Breast epithelium (tissue), 4 donors: ENCODE results near the gene KCNN3. TPM values are rescaled to one million over a fixed set of nuclear protein-coding genes. Genes with fewer than 3 reads are reported as not detected.
"Not testable (repeated sequence)": the region's sequence is repeated elsewhere in the genome, so short reads cannot be mapped to it uniquely, and the experiment has no call there.

ENCODE experiments used
- DNase-seq, 2 donors: peaks; one replicate each; pipeline ENCODE4 v3.0.0-alpha.2; 2019; ENCODE audit warnings: low spot score in 2 of 2
- H3K27ac ChIP-seq, 2 donors: fragments of 200-600 bp; sonication (generic) in 1 of 2; one replicate each; pipeline ENCODE4 v1.5.1; 2016 to 2019; ENCODE audit warnings: mild to moderate bottlenecking in 1 of 2
- H3K27me3 ChIP-seq, 2 donors: fragments of 200-600 bp; sonication (generic) in 1 of 2; one replicate each; pipeline versions ENCODE4 v1.5.1 to v1.6.0; 2017 to 2019; ENCODE audit warnings: control low read depth in 1 of 2, mild to moderate bottlenecking in 1 of 2
- H3K36me3 ChIP-seq: fragments of 200-600 bp; one replicate; pipeline ENCODE4 v1.5.1; 2019
- H3K4me1 ChIP-seq, 2 donors: fragments of 200-600 bp; sonication (generic); one replicate each; pipeline ENCODE4 v1.5.1; 2016 to 2019; ENCODE audit warnings: control low read depth in 1 of 2
- H3K4me3 ChIP-seq, 3 donors: fragments of 200-600 bp; sonication (generic); 1 replicate in 2 of 3; 2 replicates in 1 of 3; pipeline ENCODE4 v1.5.1; 2016 to 2019; ENCODE audit warnings: mild to moderate bottlenecking in 3 of 3, moderate library complexity in 2 of 3
- H3K9me3 ChIP-seq, 2 donors: fragments of 200-600 bp; sonication (generic) in 1 of 2; one replicate each; pipeline ENCODE4 v1.5.1; 2016 to 2019; ENCODE audit warnings: control low read depth in 1 of 2
- POLR2A ChIP-seq: fragments of 450-650 bp; IDR thresholded peaks from one replicate; pipeline ENCODE4 v1.6.1; 2016; ENCODE audit warnings: antibody characterized with exemption, mild to moderate bottlenecking, moderate library complexity
- POLR2AphosphoS5 ChIP-seq, 3 donors: sonication (generic); formaldehyde crosslinking; IDR thresholded peaks; one replicate each; pipeline ENCODE4 v1.6.1; 2017; ENCODE audit warnings: antibody characterized with exemption in 3 of 3
- intact Hi-C: fragments of 100-400 bp; cut with DNase I; formaldehyde crosslinking; loops from one replicate; pipeline ENCODE4 v1.15.1; 2023; ENCODE audit warnings: low total_unique reads
- total RNA-seq, 3 donors: library from RNA; depleted of rRNA; stranded (reverse); fragments of >200 nt; gene quantifications; one replicate each; pipeline ENCODE4 v1.1.0, GENCODE V29; 2016
- TF ChIP-seq, protein P1 (sequence below), 3 donors: fragments of 450-650 bp; IDR thresholded peaks; one replicate each; pipeline ENCODE4 v1.5.1; 2016 to 2017; ENCODE audit warnings: antibody characterized with exemption in 3 of 3, mild to moderate bottlenecking in 3 of 3, moderate library complexity in 3 of 3

KCNN3 gene
- total RNA-seq, 3 donors from 2014 or later, result 0.96 to 1.6 (median 1.0) TPM

DNA sequence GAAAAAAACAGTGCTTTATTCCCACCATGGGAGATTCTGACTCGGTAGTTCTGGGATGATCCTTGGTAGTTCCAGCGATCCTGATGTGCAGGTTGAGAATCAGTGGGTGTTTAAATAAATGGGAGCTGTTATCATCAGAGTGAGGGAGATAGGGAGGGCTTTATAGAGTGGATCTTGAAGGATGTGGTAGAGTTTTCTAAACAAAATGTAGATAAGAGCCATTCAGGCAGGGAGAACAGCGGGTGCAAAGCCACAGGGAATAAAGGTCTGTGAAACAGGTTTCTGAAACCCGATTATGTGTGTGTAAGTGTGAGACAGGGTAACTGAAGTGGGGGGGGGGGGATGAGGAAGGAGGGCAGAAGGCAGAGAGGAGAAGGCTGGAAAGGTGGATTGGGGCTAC, 186.3 kb downstream of the KCNN3 start:
- H3K27me3 ChIP-seq, result no peaks in the 10 kb centered on the region
- H3K4me1 ChIP-seq, result no peaks in the 10 kb centered on the region
- no peaks in the 10 kb centered on the region for H3K36me3 ChIP-seq
- intact Hi-C loops, result loop anchor here (5.0 kb wide), 1 partner anchor 197 kb away; no protein-coding TSS in a partner anchor
- no peak overlapping the region for H3K27ac ChIP-seq
- no peak for DNase-seq
- H3K4me3 ChIP-seq, result no peak overlapping the region
- TF ChIP-seq POLR2A, result no peak
- TF ChIP-seq, protein P1, sequence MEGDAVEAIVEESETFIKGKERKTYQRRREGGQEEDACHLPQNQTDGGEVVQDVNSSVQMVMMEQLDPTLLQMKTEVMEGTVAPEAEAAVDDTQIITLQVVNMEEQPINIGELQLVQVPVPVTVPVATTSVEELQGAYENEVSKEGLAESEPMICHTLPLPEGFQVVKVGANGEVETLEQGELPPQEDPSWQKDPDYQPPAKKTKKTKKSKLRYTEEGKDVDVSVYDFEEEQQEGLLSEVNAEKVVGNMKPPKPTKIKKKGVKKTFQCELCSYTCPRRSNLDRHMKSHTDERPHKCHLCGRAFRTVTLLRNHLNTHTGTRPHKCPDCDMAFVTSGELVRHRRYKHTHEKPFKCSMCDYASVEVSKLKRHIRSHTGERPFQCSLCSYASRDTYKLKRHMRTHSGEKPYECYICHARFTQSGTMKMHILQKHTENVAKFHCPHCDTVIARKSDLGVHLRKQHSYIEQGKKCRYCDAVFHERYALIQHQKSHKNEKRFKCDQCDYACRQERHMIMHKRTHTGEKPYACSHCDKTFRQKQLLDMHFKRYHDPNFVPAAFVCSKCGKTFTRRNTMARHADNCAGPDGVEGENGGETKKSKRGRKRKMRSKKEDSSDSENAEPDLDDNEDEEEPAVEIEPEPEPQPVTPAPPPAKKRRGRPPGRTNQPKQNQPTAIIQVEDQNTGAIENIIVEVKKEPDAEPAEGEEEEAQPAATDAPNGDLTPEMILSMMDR (IDR thresholded peaks at IDR 0.05), result no peak
- TF ChIP-seq POLR2AphosphoS5 (IDR thresholded peaks at IDR 0.05), result no peak
- no peaks in the 10 kb centered on the region for H3K9me3 ChIP-seq

DNA sequence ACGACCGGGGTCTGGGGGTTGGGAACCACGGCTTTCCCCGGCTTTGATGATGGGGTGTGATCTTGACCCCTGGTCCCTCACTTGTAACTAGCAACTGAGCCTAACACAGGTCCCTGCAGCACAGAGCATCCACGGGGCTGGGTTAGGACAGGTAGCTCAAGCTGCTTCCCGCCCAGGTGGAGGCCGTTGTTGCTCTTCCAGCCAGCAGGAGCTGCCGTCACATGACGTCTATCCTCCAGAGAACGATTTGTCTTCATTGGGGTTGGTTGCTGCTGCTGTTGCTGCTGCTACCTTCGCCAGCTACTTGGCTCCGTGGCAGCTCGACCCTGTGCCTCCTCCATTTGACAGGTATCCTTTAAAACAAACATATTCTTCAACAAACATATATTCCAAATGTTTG, 187.8 kb downstream of the KCNN3 start:
- Histone ChIP-seq H3K4me1 (no peaks in the 10 kb centered on the region), H3K36me3 (no peaks in the 10 kb centered on the region), H3K9me3 (no peaks in the 10 kb centered on the region), H3K27ac (no peak overlapping the region), H3K27me3 (no peaks in the 10 kb centered on the region), H3K4me3 (no peak overlapping the region)
- intact Hi-C loops, result loop anchor here (5.0 kb wide), 1 partner anchor 195 kb away; no protein-coding TSS in a partner anchor
- DNase-seq, result no peak
- TF ChIP-seq POLR2AphosphoS5 (IDR thresholded peaks at IDR 0.05), result no peak
- no peak for TF ChIP-seq POLR2A
- TF ChIP-seq, protein P1 (IDR thresholded peaks at IDR 0.05), result no peak

DNA sequence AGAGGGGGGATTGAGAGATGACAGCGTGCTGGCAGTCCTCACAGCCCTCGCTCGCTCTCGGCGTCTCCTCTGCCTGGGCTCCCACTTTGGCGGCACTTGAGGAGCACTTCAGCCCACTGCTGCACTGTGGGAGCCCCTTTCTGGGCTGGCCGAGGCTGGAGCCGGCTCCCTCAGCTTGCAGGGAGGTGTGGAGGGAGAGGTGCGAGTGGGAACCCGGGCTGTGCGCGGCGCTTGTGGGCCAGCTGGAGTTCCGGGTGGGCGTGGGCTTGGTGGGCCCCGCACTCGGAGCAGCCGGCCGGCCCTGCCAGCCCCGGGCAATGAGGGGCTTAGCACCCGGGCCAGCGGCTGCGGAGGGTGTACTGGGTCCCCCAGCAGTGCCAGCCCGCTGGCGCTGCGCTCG, 192.2 kb downstream of the KCNN3 start:
- H3K27me3 ChIP-seq, H3K4me3 ChIP-seq, DNase-seq, H3K36me3 ChIP-seq, H3K9me3 ChIP-seq, H3K4me1 ChIP-seq, intact Hi-C loops, H3K27ac ChIP-seq: not testable (repeated sequence)

DNA sequence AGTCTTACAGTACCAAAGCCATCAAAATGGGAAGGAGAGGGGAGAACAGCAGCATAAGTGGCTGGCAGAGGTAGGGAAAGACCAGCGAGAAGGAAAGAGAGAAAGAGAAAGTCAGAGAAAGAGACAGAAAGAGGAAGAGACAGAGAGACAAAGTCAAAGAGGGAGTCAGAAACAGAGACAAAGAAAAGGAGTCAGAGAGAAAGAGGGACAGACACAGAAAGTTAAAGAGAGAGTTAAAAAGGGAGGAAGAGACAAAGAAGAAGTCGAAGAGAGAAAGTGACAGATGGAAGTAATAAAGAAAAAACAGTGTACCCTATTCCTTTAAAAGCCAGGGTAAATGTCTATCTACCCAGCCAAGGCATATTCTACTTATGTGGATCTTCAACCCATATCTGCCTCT, 193.2 kb downstream of the KCNN3 start:
- H3K27me3 ChIP-seq, DNase-seq, H3K9me3 ChIP-seq, H3K4me3 ChIP-seq, H3K36me3 ChIP-seq, H3K27ac ChIP-seq, intact Hi-C loops, H3K4me1 ChIP-seq: not testable (repeated sequence)

DNA sequence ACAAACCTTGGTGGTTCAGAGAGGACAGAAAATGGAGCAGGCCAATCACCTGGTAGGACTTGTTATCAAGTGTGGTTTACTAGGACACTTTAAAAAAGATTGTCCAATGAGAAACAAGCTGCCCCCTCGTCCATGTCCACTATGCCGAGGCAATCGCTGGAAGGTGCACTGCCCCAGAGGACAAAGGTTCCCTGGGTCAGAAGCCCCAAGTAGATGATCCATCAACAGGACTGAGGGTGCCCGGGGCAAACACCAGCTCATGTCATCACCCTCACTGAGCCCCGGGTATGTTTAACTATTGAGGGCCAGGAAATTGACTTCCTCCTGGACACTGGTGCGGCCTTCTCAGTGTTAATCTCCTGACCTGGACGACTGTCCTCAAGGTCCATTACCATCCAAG, 195.6 kb downstream of the KCNN3 start:
- H3K27ac ChIP-seq, DNase-seq, H3K9me3 ChIP-seq, H3K4me3 ChIP-seq, intact Hi-C loops, H3K27me3 ChIP-seq, H3K36me3 ChIP-seq, H3K4me1 ChIP-seq: not testable (repeated sequence)

DNA sequence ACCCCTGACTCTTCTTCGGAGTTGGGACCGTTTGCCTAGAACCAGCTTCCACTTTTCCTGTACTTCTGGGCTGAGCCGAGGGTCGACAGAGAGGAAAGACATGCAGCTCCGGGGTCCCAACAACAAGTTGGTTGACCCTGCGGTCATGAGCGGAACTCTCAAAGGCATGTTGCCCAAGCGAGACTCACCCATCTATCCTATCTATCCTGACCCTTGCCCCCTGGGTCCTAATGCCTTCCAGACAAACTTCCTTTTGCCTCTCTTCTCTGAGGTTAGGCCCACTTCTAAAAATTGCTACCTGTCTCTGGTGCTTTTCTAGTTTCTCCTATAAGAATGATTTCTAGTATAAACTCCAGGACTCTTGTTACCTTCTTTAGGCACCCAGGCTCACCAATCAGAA, 197.8 kb downstream of the KCNN3 start:
- H3K36me3 ChIP-seq, H3K9me3 ChIP-seq, H3K27me3 ChIP-seq, H3K27ac ChIP-seq, intact Hi-C loops, H3K4me1 ChIP-seq, H3K4me3 ChIP-seq, DNase-seq: not testable (repeated sequence)

DNA sequence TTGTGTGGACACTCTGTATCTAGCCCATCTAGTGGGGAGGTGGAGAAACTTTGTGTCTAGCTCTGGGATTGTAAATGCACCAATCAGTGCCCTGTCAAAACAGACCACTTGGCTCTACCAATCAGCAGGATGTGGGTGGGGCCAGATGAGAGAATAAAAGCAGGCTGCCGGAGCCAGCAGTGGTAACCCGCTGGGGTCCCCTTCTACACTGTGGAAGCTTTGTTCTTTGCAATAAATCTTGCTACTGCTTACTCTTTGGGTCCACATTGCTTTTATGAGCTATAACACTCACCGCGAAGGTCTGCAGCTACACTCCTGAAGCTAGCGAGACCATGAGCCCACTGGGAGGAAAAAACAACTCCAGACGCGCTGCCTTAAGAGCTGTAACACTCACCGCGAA, 198.7 kb downstream of the KCNN3 start:
- H3K4me1 ChIP-seq, H3K36me3 ChIP-seq, H3K27ac ChIP-seq, H3K9me3 ChIP-seq, intact Hi-C loops, H3K27me3 ChIP-seq, H3K4me3 ChIP-seq, DNase-seq: not testable (repeated sequence)

DNA sequence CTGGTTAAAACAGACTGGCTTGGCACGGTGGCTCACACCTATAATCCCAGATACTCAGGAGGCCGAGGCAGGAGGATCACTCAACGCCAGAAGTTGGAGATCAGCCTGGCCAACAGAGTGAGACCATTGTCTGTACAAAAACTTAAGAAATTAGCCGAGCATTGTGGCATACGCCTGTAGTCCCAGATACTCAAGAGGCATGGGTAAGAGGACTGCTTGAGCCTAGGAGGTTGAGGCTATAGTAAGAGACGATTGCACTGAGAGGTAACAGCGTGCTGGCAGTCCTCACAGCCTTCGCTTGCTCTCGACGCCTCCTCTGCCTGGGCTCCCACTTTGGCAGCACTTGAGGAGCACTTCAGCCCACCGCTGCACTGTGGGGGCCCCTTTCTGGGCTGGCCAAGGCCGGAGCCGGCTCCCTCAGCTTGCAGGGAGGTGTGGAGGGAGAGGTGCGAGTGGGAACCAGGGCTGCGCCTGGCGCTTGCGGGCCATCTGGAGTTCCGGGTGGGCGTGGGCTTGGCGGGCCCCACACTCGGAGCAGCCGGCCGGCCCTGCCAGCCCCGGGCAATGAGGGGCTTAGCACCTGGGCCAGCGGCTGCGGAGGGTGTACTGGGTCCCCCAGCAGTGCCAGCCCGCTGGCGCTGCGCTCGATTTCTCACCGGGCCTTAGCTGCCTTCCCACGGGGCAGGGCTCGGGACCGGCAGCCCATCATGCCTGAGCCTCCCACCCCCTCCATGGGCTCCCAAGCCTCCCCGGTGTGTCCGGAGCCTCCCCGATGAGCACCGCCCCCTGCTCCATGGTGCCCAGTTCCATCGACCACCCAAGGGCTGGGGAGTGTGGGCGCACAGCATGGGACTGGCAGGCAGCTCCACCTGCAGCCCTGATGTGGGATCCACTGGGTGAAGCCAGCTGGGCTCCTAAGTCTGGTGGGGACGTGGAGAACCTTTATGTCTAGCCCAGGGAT, 199.5 kb downstream of the KCNN3 start:
- DNase-seq, H3K36me3 ChIP-seq, H3K4me1 ChIP-seq, intact Hi-C loops, H3K9me3 ChIP-seq, H3K27ac ChIP-seq, H3K4me3 ChIP-seq, H3K27me3 ChIP-seq: not testable (repeated sequence)
